ENCODE measurements around the gene TMEM44. TPM values are rescaled to one million over a fixed set of nuclear protein-coding genes. Genes with fewer than 3 reads are reported as not detected.

The TMEM44 gene
- total and polyA plus RNA-seq, 9 of the 15 experiments (the other 6 are each of a cell fraction or from before 2014, with no cell fraction given) = 0.53 to 18.1 (median 11.3) TPM

DNA sequence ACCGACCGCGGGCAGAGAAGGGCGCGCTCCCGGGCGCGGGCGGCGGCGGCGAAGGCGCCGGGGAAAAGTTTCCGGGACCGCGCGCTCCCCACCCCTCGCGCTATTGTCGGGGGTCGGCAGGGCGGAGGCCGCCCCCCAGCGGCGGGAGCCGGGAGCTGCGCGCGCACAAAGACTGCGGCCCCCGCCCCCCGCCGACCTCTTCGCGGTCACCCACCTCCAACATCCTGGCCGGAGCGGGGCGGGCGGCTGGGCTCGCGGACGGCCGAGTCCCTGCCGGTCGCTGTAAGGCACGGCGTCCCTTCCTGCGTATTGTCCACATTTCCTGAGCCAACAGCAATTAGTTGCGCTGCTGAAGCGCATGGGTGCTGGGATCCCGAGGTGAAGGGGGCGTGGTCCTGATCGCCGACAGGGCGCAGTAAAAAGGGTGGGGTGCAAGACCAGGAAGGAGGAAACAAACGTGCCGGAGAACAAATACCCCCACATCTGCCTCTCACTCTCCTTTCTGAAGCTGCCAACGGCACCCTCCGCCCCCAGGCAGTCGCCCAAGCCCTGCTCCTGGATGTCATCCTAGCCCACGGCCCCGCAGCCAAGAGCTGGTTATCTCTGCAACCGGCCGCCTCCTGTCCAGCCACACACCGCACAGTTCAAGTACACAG lies at the start of gene TMEM44 (continued):
- TF ChIP-seq FOXP1 (CRISPR knock-in tag; IDR thresholded peaks at IDR 0.05) = no peak
- TF ChIP-seq, protein P1, sequence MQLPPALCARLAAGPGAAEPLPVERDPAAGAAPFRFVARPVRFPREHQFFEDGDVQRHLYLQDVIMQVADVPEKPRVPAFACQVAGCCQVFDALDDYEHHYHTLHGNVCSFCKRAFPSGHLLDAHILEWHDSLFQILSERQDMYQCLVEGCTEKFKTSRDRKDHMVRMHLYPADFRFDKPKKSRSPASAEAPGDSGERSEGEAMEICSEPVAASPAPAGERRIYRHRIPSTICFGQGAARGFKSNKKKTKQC (CRISPR knock-in tag; IDR thresholded peaks at IDR 0.05) = peak; percentile 41; the same call in 1 of the 2 replicates
- TF ChIP-seq ZFP36 (IDR thresholded peaks at IDR 0.05; ENCODE audit: low read depth, low read length, partially characterized antibody) = peak; percentile 37
- no peak for TF ChIP-seq TCFL5 (CRISPR knock-in tag; conservative IDR thresholded peaks at IDR 0.05)
- no peak for TF ChIP-seq FOXM1 (IDR thresholded peaks at IDR 0.05; ENCODE audit: low read depth)
- no peak for TF ChIP-seq FOXM1 (CRISPR knock-in tag; IDR thresholded peaks at IDR 0.05; ENCODE audit: low read depth)
- TF ChIP-seq U2AF2 (optimal IDR thresholded peaks at IDR 0.05; ENCODE audit: low read depth, low read length) = no peak
- TF ChIP-seq ZNF586 (CRISPR knock-in tag; conservative IDR thresholded peaks at IDR 0.05) = no peak
- TF ChIP-seq, protein P2, sequence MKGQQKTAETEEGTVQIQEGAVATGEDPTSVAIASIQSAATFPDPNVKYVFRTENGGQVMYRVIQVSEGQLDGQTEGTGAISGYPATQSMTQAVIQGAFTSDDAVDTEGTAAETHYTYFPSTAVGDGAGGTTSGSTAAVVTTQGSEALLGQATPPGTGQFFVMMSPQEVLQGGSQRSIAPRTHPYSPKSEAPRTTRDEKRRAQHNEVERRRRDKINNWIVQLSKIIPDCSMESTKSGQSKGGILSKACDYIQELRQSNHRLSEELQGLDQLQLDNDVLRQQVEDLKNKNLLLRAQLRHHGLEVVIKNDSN (CRISPR knock-in tag; IDR thresholded peaks at IDR 0.05) = 0 out of 2 replicates have a peak, but pooled peaks have one; percentile 18
- TF ChIP-seq ESRRA (IDR thresholded peaks at IDR 0.05; ENCODE audit: borderline replicate concordance, low read depth) = peak; percentile 72; the same call in 1 of the 2 replicates
- 0 out of 2 replicates have a peak, but pooled peaks have one; percentile 13 for TF ChIP-seq HNRNPL (IDR thresholded peaks at IDR 0.05; ENCODE audit: low read depth, low read length)
- TF ChIP-seq POLR2B (IDR thresholded peaks at IDR 0.05; ENCODE audit: low read depth, partially characterized antibody) = peak; percentile 34
- TF ChIP-seq, protein P3, sequence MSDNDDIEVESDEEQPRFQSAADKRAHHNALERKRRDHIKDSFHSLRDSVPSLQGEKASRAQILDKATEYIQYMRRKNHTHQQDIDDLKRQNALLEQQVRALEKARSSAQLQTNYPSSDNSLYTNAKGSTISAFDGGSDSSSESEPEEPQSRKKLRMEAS (CRISPR knock-in tag; IDR thresholded peaks at IDR 0.05) = peak; percentile 78
- peak; percentile 86 for TF ChIP-seq POLR2G (IDR thresholded peaks at IDR 0.05; ENCODE audit: low read depth, low read length)
- peak in 1 of 2 experiments; percentile 87; a peak in 1 of 4 replicates for TF ChIP-seq NONO (IDR thresholded peaks at IDR 0.05; ENCODE audit: low read depth in 2 of 2, low read length in 1 of 2)
- peak; percentile 74; the same call in 1 of the 2 replicates for TF ChIP-seq CBFB (CRISPR knock-in tag; IDR thresholded peaks at IDR 0.05)
- TF ChIP-seq, protein P4, sequence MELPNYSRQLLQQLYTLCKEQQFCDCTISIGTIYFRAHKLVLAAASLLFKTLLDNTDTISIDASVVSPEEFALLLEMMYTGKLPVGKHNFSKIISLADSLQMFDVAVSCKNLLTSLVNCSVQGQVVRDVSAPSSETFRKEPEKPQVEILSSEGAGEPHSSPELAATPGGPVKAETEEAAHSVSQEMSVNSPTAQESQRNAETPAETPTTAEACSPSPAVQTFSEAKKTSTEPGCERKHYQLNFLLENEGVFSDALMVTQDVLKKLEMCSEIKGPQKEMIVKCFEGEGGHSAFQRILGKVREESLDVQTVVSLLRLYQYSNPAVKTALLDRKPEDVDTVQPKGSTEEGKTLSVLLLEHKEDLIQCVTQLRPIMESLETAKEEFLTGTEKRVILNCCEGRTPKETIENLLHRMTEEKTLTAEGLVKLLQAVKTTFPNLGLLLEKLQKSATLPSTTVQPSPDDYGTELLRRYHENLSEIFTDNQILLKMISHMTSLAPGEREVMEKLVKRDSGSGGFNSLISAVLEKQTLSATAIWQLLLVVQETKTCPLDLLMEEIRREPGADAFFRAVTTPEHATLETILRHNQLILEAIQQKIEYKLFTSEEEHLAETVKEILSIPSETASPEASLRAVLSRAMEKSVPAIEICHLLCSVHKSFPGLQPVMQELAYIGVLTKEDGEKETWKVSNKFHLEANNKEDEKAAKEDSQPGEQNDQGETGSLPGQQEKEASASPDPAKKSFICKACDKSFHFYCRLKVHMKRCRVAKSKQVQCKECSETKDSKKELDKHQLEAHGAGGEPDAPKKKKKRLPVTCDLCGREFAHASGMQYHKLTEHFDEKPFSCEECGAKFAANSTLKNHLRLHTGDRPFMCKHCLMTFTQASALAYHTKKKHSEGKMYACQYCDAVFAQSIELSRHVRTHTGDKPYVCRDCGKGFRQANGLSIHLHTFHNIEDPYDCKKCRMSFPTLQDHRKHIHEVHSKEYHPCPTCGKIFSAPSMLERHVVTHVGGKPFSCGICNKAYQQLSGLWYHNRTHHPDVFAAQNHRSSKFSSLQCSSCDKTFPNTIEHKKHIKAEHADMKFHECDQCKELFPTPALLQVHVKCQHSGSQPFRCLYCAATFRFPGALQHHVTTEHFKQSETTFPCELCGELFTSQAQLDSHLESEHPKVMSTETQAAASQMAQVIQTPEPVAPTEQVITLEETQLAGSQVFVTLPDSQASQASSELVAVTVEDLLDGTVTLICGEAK (IDR thresholded peaks at IDR 0.05) = peak; percentile 66
- TF ChIP-seq, protein P4 (CRISPR knock-in tag; IDR thresholded peaks at IDR 0.05) = no peak
